NT2/D1 (cell line): Measurements from ENCODE around the gene VSNL1.

Experiments
- SUZ12 ChIP-seq: IDR thresholded peaks from 2 replicates; pipeline ENCODE4 v1.6.1; 2011; ENCODE audit not compliant: insufficient read length, insufficient read depth; ENCODE audit errors: extremely low read depth
- YY1 ChIP-seq: IDR thresholded peaks from 2 replicates; pipeline ENCODE4 v1.6.1; 2011; ENCODE audit not compliant: insufficient read length, insufficient read depth

DNA sequence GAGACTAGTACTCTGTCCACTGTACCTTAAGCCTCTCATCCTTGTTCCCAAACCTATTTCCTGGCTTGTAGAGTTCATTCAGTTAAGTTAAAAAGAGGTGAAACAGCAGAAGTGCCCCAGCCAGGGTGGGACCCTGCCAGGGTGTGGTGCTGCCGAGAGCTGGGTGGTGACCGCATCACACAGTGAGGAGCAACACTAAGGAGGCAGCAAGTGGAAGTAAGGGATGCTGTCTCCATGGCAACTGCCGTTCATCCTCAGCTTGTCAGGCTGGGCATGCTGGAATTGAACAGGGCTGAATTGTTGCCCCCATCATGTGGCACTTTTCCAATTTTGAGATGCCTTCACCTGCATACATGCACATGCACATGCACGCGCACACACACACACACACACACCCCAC, 77.0 kb downstream of the VSNL1 start:
- no peak for TF ChIP-seq YY1
- no peak for TF ChIP-seq SUZ12
